Prostate gland (tissue), 2 donors: ENCODE results near the gene RNF175.

Experiments
- POLR2A ChIP-seq: fragments of 450-650 bp; IDR thresholded peaks from one replicate; pipeline ENCODE4 v1.6.1; 2016; ENCODE audit warnings: antibody characterized with exemption, mild to moderate bottlenecking
- POLR2AphosphoS5 ChIP-seq: sonication (generic); formaldehyde crosslinking; IDR thresholded peaks from one replicate; pipeline ENCODE4 v1.6.1; 2017; ENCODE audit warnings: antibody characterized with exemption
- TF ChIP-seq, protein P1 (sequence below), 4 experiments: fragments of 200-600 bp in 2 of 4; fragments of 450-650 bp in 2 of 4; sonication (generic) in 2 of 4; IDR thresholded peaks; 1 replicate in 3 of 4; 2 replicates in 1 of 4; pipeline ENCODE4 v1.5.1; 2016 to 2019; ENCODE audit warnings: antibody characterized with exemption in 4 of 4, mild to moderate bottlenecking in 2 of 4, moderate library complexity in 2 of 4

DNA sequence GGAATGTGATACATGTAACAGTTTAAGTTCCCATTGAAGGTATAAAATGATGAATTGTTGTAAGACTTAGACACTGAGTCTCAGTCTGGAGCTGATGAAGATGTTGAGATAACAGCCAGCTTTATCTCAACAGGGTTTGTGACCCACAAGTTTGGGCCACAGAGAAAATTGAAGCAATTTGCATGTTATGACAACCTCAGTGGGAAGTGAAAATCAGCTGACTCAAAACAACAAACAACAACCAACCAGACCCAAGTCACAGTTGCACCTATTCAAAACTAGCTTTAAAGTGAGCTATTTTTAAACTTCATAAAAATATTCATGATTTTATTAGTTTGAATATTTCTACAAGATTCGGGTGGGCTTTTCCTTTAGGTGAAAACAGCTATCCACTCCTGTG is 21.1 kb upstream of the RNF175 start:
- TF ChIP-seq, protein P1, sequence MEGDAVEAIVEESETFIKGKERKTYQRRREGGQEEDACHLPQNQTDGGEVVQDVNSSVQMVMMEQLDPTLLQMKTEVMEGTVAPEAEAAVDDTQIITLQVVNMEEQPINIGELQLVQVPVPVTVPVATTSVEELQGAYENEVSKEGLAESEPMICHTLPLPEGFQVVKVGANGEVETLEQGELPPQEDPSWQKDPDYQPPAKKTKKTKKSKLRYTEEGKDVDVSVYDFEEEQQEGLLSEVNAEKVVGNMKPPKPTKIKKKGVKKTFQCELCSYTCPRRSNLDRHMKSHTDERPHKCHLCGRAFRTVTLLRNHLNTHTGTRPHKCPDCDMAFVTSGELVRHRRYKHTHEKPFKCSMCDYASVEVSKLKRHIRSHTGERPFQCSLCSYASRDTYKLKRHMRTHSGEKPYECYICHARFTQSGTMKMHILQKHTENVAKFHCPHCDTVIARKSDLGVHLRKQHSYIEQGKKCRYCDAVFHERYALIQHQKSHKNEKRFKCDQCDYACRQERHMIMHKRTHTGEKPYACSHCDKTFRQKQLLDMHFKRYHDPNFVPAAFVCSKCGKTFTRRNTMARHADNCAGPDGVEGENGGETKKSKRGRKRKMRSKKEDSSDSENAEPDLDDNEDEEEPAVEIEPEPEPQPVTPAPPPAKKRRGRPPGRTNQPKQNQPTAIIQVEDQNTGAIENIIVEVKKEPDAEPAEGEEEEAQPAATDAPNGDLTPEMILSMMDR (IDR thresholded peaks at IDR 0.05): no peak
- no peak for TF ChIP-seq POLR2A
- no peak for TF ChIP-seq POLR2AphosphoS5
